B cell (primary cell): ENCODE measurements around the gene KRTAP10-1. TPM values are rescaled to one million over a fixed set of nuclear protein-coding genes. Genes with fewer than 3 reads are reported as not detected.

Source experiments
- ATAC-seq: fragments of 200-7000 bp; cut with Tn5 transposase; one replicate; pipeline ENCODE4 v1.10.0; 2021; ENCODE audit warnings: low read depth, mild to moderate bottlenecking, moderate number of reproducible peaks, moderate library complexity
- CTCF ChIA-PET: fragments of 350-600 bp; sonication (Branson Sonifier 250); formaldehyde crosslinking; loops from one replicate; lab custom pipeline; 2021; ENCODE audit warnings: antibody characterized with exemption, inconsistent platforms; lab: Charles Lee
- POLR2A ChIA-PET: fragments of 350-600 bp; sonication (Branson Sonifier 250); formaldehyde crosslinking; loops from one replicate; lab custom pipeline; 2021; ENCODE audit warnings: antibody characterized with exemption; lab: Charles Lee
- DNase-seq: peaks from one replicate; pipeline ENCODE4 v3.0.0; 2013
- H2AFZ ChIP-seq: 2 replicates; pipeline ENCODE4 v1.6.1; 2012; ENCODE audit warnings: mild to moderate bottlenecking, low read depth, low read length; ENCODE audit not compliant: insufficient read depth, poor library complexity, severe bottlenecking
- H3K27ac ChIP-seq, 2 donors: 1 replicate in 1 of 2; 2 replicates in 1 of 2; pipeline ENCODE4 v1.5.1; 2012 to 2013; ENCODE audit warnings: low read length in 2 of 2, mild to moderate bottlenecking in 2 of 2, moderate library complexity in 1 of 2
- H3K27me3 ChIP-seq, 4 experiments: fragments of 200-600 bp in 1 of 4; sonication (generic) in 1 of 4; replicated peaks in 1 of 4; 1 replicate in 2 of 4; 2 replicates in 2 of 4; pipeline versions ENCODE4 v1.6.1 to v1.7.0; 2013 to 2016; ENCODE audit warnings: low read length in 3 of 4, mild to moderate bottlenecking in 2 of 4, mixed read lengths in 1 of 4, moderate library complexity in 1 of 4; ENCODE audit not compliant: insufficient read depth in 4 of 4, control insufficient read depth in 3 of 4; ENCODE audit errors: control extremely low read depth in 1 of 4
- H3K36me3 ChIP-seq, 2 experiments: replicated peaks in 1 of 2; 1 replicate in 1 of 2; 2 replicates in 1 of 2; pipeline versions ENCODE4 v1.6.1 to v1.7.1; 2013; ENCODE audit warnings: low read length in 1 of 2; ENCODE audit not compliant: insufficient read depth in 2 of 2, control insufficient read depth in 1 of 2; ENCODE audit errors: control extremely low read depth in 1 of 2, extremely low read depth in 1 of 2
- H3K4me1 ChIP-seq, 2 donors: fragments of 200-600 bp in 1 of 2; sonication (generic) in 1 of 2; 1 replicate in 1 of 2; 2 replicates in 1 of 2; pipeline versions ENCODE4 v1.5.1 to v1.6.1; 2013 to 2017; ENCODE audit warnings: low read length in 2 of 2; ENCODE audit not compliant: control insufficient read depth in 2 of 2, insufficient read depth in 2 of 2
- H3K4me2 ChIP-seq: replicated peaks from 2 replicates; pipeline ENCODE3; 2012; ENCODE audit warnings: mild to moderate bottlenecking, low read depth, low read length; ENCODE audit not compliant: poor library complexity, severe bottlenecking
- H3K4me3 ChIP-seq, 5 experiments: fragments of 200-600 bp in 1 of 5; sonication (generic) in 1 of 5; 1 replicate in 3 of 5; 2 replicates in 2 of 5; pipeline versions ENCODE4 v1.5.1 to v1.7.0; 2011 to 2016; ENCODE audit warnings: low read length in 4 of 5, mild to moderate bottlenecking in 4 of 5, low read depth in 2 of 5, control low read depth in 1 of 5, moderate library complexity in 1 of 5; ENCODE audit not compliant: insufficient read depth in 1 of 5; ENCODE audit errors: control extremely low read depth in 1 of 5, extremely low read depth in 1 of 5
- H3K79me2 ChIP-seq: fragments of 200-600 bp; sonication (generic); one replicate; pipeline ENCODE4 v1.6.0; 2016; ENCODE audit warnings: low read length; ENCODE audit not compliant: control insufficient read depth, insufficient read depth
- H3K9ac ChIP-seq: fragments of 200-600 bp; sonication (generic); 2 replicates; pipeline ENCODE4 v1.6.1; 2017; ENCODE audit warnings: mild to moderate bottlenecking, low read length, moderate library complexity
- H3K9me3 ChIP-seq, 3 donors: one replicate each; pipeline versions ENCODE4 v1.6.1 to v1.7.1; 2013; ENCODE audit warnings: low read length in 2 of 3; ENCODE audit not compliant: control insufficient read depth in 2 of 3, insufficient read depth in 1 of 3; ENCODE audit errors: control extremely low read depth in 1 of 3
- H4K20me1 ChIP-seq: 2 replicates; pipeline ENCODE4 v1.6.0; 2012; ENCODE audit warnings: mild to moderate bottlenecking, low read length; ENCODE audit not compliant: insufficient read depth, control insufficient read depth, poor library complexity, severe bottlenecking
- H3K27ac Mint-ChIP-seq: one replicate; pipeline ENCODE4 v1.8.0; 2021; ENCODE audit warnings: mixed read lengths
- H3K27me3 Mint-ChIP-seq: one replicate; pipeline ENCODE4 v1.8.0; 2021; ENCODE audit warnings: mixed read lengths
- H3K4me1 Mint-ChIP-seq: one replicate; pipeline ENCODE4 v1.8.0; 2021; ENCODE audit warnings: mixed read lengths
- H3K4me3 Mint-ChIP-seq: one replicate; pipeline ENCODE4 v1.8.0; 2021; ENCODE audit warnings: mixed read lengths
- H3K9me3 Mint-ChIP-seq: one replicate; pipeline ENCODE4 v1.8.0; 2022; ENCODE audit warnings: mixed read lengths; ENCODE audit not compliant: insufficient read depth
- CTCF ChIP-seq: fragments of 200-600 bp; IDR thresholded peaks from one replicate; pipeline ENCODE4 v1.8.0; 2022; ENCODE audit warnings: antibody characterized with exemption, mild to moderate bottlenecking
- EZH2 ChIP-seq: IDR thresholded peaks from 2 replicates; pipeline ENCODE4 v1.6.1; 2012; ENCODE audit warnings: borderline replicate concordance, low read depth, mild to moderate bottlenecking, moderate library complexity, low read length; ENCODE audit not compliant: insufficient read depth, poor library complexity, severe bottlenecking
- whole genome bisulfite sequencing: methylation state at CpG from one replicate; pipeline ENCODE4 v1.1.5; 2013; ENCODE audit warnings: missing lambda C conversion rate; ENCODE audit not compliant: insufficient coverage; 5-methylcytosine and 5-hydroxymethylcytosine counted together
- intact Hi-C: fragments of 100-400 bp; cut with micrococcal nuclease; formaldehyde crosslinking; loops from one replicate; pipeline ENCODE4 v1.10.0; 2022
- polyA plus RNA-seq: library from polyadenylated mRNA; depleted of rRNA; stranded (reverse); fragments of >200 nt; gene quantifications from 2 replicates; pipeline ENCODE4 v1.2.3, GENCODE V29; 2012
- total RNA-seq, 2 donors: library from RNA; stranded (reverse); fragments of 120-200 nt in 1 of 2; gene quantifications; 1 replicate in 1 of 2; 2 replicates in 1 of 2; pipeline versions ENCODE4 v1.2.3 to v1.2.4, GENCODE V29; 2013 to 2022

KRTAP10-1 gene
- total and polyA plus RNA-seq, 2 donors (not counting 1 experiment from before 2014, with no cell fraction given) = not detected

GRCh38 chr21:44568667-44569556 lies 28.9 kb upstream of the KRTAP10-1 start:
- Histone ChIP-seq H3K9ac (no peak overlapping the region), H3K4me2 (no peak overlapping the region), H3K4me3 (no peak overlapping the region), H3K4me1 (peaks cover 12 to 26% of the 10 kb centered on the region in 2 donors), H3K36me3 (no peaks in the 10 kb centered on the region), H3K27me3 (peaks cover 0 to 2% (median 0%) of the 10 kb centered on the region in 4 experiments), H4K20me1 (no peaks in the 10 kb centered on the region), H3K79me2 (no peaks in the 10 kb centered on the region), H3K27ac (no peak overlapping the region), H2AFZ (no peak overlapping the region), H3K9me3 (peaks cover 0 to 18% (median 2%) of the 10 kb centered on the region in 3 donors)
- CTCF ChIA-PET = no interaction called here
- peaks cover 2% of the 10 kb centered on the region for H3K9me3 Mint-ChIP-seq
- no peak overlapping the region for H3K27ac Mint-ChIP-seq
- 84% methylated on average over 27 of the region's 27 CpGs for WGBS
- peaks cover 23% of the 10 kb centered on the region for H3K27me3 Mint-ChIP-seq
- H3K4me1 Mint-ChIP-seq = peaks cover 25% of the 10 kb centered on the region
- POLR2A ChIA-PET = no interaction called here
- no peak overlapping the region for H3K4me3 Mint-ChIP-seq
- DNase-seq (no peak), ATAC-seq (no peak)
- no peak for TF ChIP-seq CTCF
- intact Hi-C loops = loop anchor here (5.0 kb wide), 1 partner anchor 543 kb away; no protein-coding TSS in a partner anchor

- H4K20me1 ChIP-seq = no peaks in the 10 kb centered on the region
- intact Hi-C loops = loop anchor here (5.0 kb wide), 1 partner anchor 544 kb away; no protein-coding TSS in a partner anchor
- no peak overlapping the region for H3K4me3 Mint-ChIP-seq
- ChIA-PET POLR2A (no interaction called here), CTCF (no interaction called here)
- no peak overlapping the region for H2AFZ ChIP-seq
- H3K27me3 Mint-ChIP-seq = peaks cover 23% of the 10 kb centered on the region
- H3K36me3 ChIP-seq = no peaks in the 10 kb centered on the region
- no peak overlapping the region for H3K4me2 ChIP-seq
- no peaks in the 10 kb centered on the region for H3K27me3 ChIP-seq
- ATAC-seq (no peak), DNase-seq (no peak)
- H3K4me1 Mint-ChIP-seq = peaks cover 25% of the 10 kb centered on the region
- no peak overlapping the region for H3K27ac ChIP-seq
- H3K4me1 ChIP-seq = peaks cover 12 to 26% of the 10 kb centered on the region in 2 donors
- TF ChIP-seq CTCF (no peak), EZH2 (no peak)
- no peak overlapping the region for H3K27ac Mint-ChIP-seq
- no peak overlapping the region for H3K4me3 ChIP-seq
- H3K9ac ChIP-seq = no peak overlapping the region
- H3K9me3 Mint-ChIP-seq = peaks cover 2% of the 10 kb centered on the region
- H3K79me2 ChIP-seq = no peaks in the 10 kb centered on the region
- H3K9me3 ChIP-seq = peaks cover 0 to 18% (median 2%) of the 10 kb centered on the region in 3 donors
- WGBS = 83% methylated on average over 12 of the region's 12 CpGs
These were observed 28.3 kb upstream of the KRTAP10-1 start for GRCh38 chr21:44568261-44568660.
